Mucosa of descending colon (tissue), 3 donors: ENCODE results near the gene NES. TPM values are rescaled to one million over a fixed set of nuclear protein-coding genes. Genes with fewer than 3 reads are reported as not detected.

Experiments used
- ATAC-seq: fragments of 200-7000 bp; cut with Tn5 transposase; one replicate; pipeline ENCODE4 v1.9.1; 2020; ENCODE audit warnings: mild to moderate bottlenecking, moderate library complexity
- DNase-seq, 3 donors: peaks; one replicate each; pipeline ENCODE4 v3.0.0-alpha.2; 2020
- H3K36me3 ChIP-seq: fragments of 200-600 bp; one replicate; pipeline ENCODE4 v1.8.0; 2021; ENCODE audit warnings: low read depth, mild to moderate bottlenecking
- H3K4me1 ChIP-seq: fragments of 200-600 bp; one replicate; pipeline ENCODE4 v1.8.0; 2021; ENCODE audit warnings: low read depth, mild to moderate bottlenecking
- H3K4me3 ChIP-seq: fragments of 200-600 bp; one replicate; pipeline ENCODE4 v1.8.0; 2021; ENCODE audit warnings: mild to moderate bottlenecking
- H3K9me3 ChIP-seq: fragments of 200-600 bp; one replicate; pipeline ENCODE4 v1.8.0; 2021; ENCODE audit warnings: mild to moderate bottlenecking
- CTCF ChIP-seq: fragments of 200-600 bp; IDR thresholded peaks from one replicate; pipeline ENCODE4 v1.8.0; 2022; ENCODE audit warnings: antibody characterized with exemption, mild to moderate bottlenecking
- intact Hi-C, 2 donors: fragments of 100-400 bp; cut with DNase I in 1 of 2; cut with micrococcal nuclease in 1 of 2; formaldehyde crosslinking; loops; one replicate each; pipeline versions ENCODE4 v1.11.0 to v1.11.1; 2022; cut with DNase I, micrococcal nuclease
- long read RNA-seq, 2 donors: library from polyadenylated mRNA; unstranded; transcript quantifications; one replicate each; pipeline ENCODE4 v2.0.0, GENCODE V29; 2019 to 2021
- total RNA-seq, 3 donors: library from RNA; stranded (reverse); fragmentation: NEBNext Ultra II Directional in 2 of 3; extraction: Animal tissue kit (Norgen Biotek cat#: 25700) in 2 of 3; gene quantifications; one replicate each; pipeline versions ENCODE4 v1.2.1 to v1.2.4, GENCODE V29; 2021 to 2023
- donor health status: DM: no; HTN: no; CAD: no; lungs with moderate emphysema.
- donor health status: DM: no; HTN: no; CAD: no.
- donor health status: DM: no; HTN: yes; CAD: no.

Gene NES
- 10 to 100 TPM in 1 of 3 donors, 1 to 10 TPM in 2; 3.0 to 11.4 (median 6.4) TPM for total RNA-seq
- long read RNA-seq, donor 1, full-length matches to known transcripts: 1 of 5 reads
- long read RNA-seq, donor 1, partial matches to known transcripts: 1 of 5 reads
- long read RNA-seq, donor 1, other reads (novel, unspliced or antisense): 3 of 5 reads
- long read RNA-seq, donor 2: 0 reads

GRCh38 chr1:156676820-156677615, at the start of gene NES:
TSS of gene NES (minus strand) at chr1:156677407. CDS start at chr1:156677264, 143 bp downstream.
- DNase-seq: no peak
- no peak for TF ChIP-seq CTCF

GRCh38 chr1:156726549-156727226, 49.5 kb upstream of the NES start:
- intact Hi-C loops: loop anchor here in 1 of 2 donors (5.0 kb wide), 1 partner anchor 39 kb away; no protein-coding TSS in a partner anchor
- Histone ChIP-seq H3K4me1 (peaks cover 41% of the 10 kb centered on the region), H3K36me3 (no peaks in the 10 kb centered on the region), H3K9me3 (no peaks in the 10 kb centered on the region), H3K4me3 (no peak overlapping the region)
- ATAC-seq: peak; percentile 7
- TF ChIP-seq CTCF: peak; percentile 33
- peak in 1 of 3 donors; percentile 86 for DNase-seq

More at GRCh38 chr1:156676820-156677615, at the start of gene NES:
- peak; percentile 60 for ATAC-seq
- Histone ChIP-seq H3K36me3 (no peaks in the 10 kb centered on the region), H3K4me3 (no peak within 1 kb of the TSS), H3K9me3 (no peaks in the 10 kb centered on the region), H3K4me1 (peaks cover 7% of the 10 kb centered on the region)
- intact Hi-C loops: no loop called here

GRCh38 chr1:156725683-156726280, 48.6 kb upstream of the NES start:
- H3K4me1 ChIP-seq: peaks cover 41% of the 10 kb centered on the region
- ATAC-seq (peak; percentile 77), DNase-seq (peak; percentile 89 to 95 (median 93))
- H3K9me3 ChIP-seq: no peaks in the 10 kb centered on the region
- intact Hi-C loops: loop anchor here in 1 of 2 donors (5.0 kb wide), 1 partner anchor 38 kb away; no protein-coding TSS in a partner anchor
- no peak overlapping the region for H3K4me3 ChIP-seq
- peak; percentile 79 for TF ChIP-seq CTCF
- H3K36me3 ChIP-seq: no peaks in the 10 kb centered on the region

- ATAC-seq: no peak
Observed at GRCh38 chr1:156721535-156721934, 44.3 kb upstream of the NES start.

More at GRCh38 chr1:156721535-156721934, 44.3 kb upstream of the NES start:
- DNase-seq: no peak
- Histone ChIP-seq H3K4me1 (peaks cover 23% of the 10 kb centered on the region), H3K4me3 (no peak overlapping the region), H3K9me3 (no peaks in the 10 kb centered on the region), H3K36me3 (no peaks in the 10 kb centered on the region)
- TF ChIP-seq CTCF: no peak
- intact Hi-C loops: no loop called here
